GM12874 (cell line): ENCODE data around the gene MCAT.

ENCODE experiments used
- CTCF ChIP-seq: IDR thresholded peaks from 2 replicates; pipeline ENCODE4 v1.5.1; 2011; ENCODE audit warnings: low read depth, mild to moderate bottlenecking, control low read depth, low read length, moderate library complexity; ENCODE audit not compliant: insufficient read depth

Gene MCAT

GRCh38 chr22:43177479-43177878 lies 34.3 kb upstream of the MCAT start:
- TF ChIP-seq CTCF: no peak

GRCh38 chr22:43176090-43176489 lies 32.9 kb upstream of the MCAT start:
- no peak for TF ChIP-seq CTCF

GRCh38 chr22:43174941-43175531 lies 31.8 kb upstream of the MCAT start:
- no peak for TF ChIP-seq CTCF

GRCh38 chr22:43173976-43174720 lies 30.9 kb upstream of the MCAT start:
- TF ChIP-seq CTCF: no peak

GRCh38 chr22:43173566-43173965 lies 30.4 kb upstream of the MCAT start:
- no peak for TF ChIP-seq CTCF

GRCh38 chr22:43172191-43172590 lies 29.0 kb upstream of the MCAT start:
- no peak for TF ChIP-seq CTCF

- no peak for TF ChIP-seq CTCF
Observed at GRCh38 chr22:43171607-43172006, 28.4 kb upstream of the MCAT start.
